B cell (primary cell): ENCODE data around the gene ARHGAP20. TPM values are rescaled to one million over a fixed set of nuclear protein-coding genes. Genes with fewer than 3 reads are reported as not detected.

Source experiments
- ATAC-seq: fragments of 200-7000 bp; cut with Tn5 transposase; one replicate; pipeline ENCODE4 v1.10.0; 2021; ENCODE audit warnings: low read depth, mild to moderate bottlenecking, moderate number of reproducible peaks, moderate library complexity
- CTCF ChIA-PET: fragments of 350-600 bp; sonication (Branson Sonifier 250); formaldehyde crosslinking; loops from one replicate; lab custom pipeline; 2021; ENCODE audit warnings: antibody characterized with exemption, inconsistent platforms; lab: Charles Lee
- POLR2A ChIA-PET: fragments of 350-600 bp; sonication (Branson Sonifier 250); formaldehyde crosslinking; loops from one replicate; lab custom pipeline; 2021; ENCODE audit warnings: antibody characterized with exemption; lab: Charles Lee
- DNase-seq: peaks from one replicate; pipeline ENCODE4 v3.0.0; 2013
- H2AFZ ChIP-seq: 2 replicates; pipeline ENCODE4 v1.6.1; 2012; ENCODE audit warnings: mild to moderate bottlenecking, low read depth, low read length; ENCODE audit not compliant: insufficient read depth, poor library complexity, severe bottlenecking
- H3K27ac ChIP-seq, 2 donors: 1 replicate in 1 of 2; 2 replicates in 1 of 2; pipeline ENCODE4 v1.5.1; 2012 to 2013; ENCODE audit warnings: low read length in 2 of 2, mild to moderate bottlenecking in 2 of 2, moderate library complexity in 1 of 2
- H3K27me3 ChIP-seq, 4 experiments: fragments of 200-600 bp in 1 of 4; sonication (generic) in 1 of 4; replicated peaks in 1 of 4; 1 replicate in 2 of 4; 2 replicates in 2 of 4; pipeline versions ENCODE4 v1.6.1 to v1.7.0; 2013 to 2016; ENCODE audit warnings: low read length in 3 of 4, mild to moderate bottlenecking in 2 of 4, mixed read lengths in 1 of 4, moderate library complexity in 1 of 4; ENCODE audit not compliant: insufficient read depth in 4 of 4, control insufficient read depth in 3 of 4; ENCODE audit errors: control extremely low read depth in 1 of 4
- H3K36me3 ChIP-seq, 2 experiments: replicated peaks in 1 of 2; 1 replicate in 1 of 2; 2 replicates in 1 of 2; pipeline versions ENCODE4 v1.6.1 to v1.7.1; 2013; ENCODE audit warnings: low read length in 1 of 2; ENCODE audit not compliant: insufficient read depth in 2 of 2, control insufficient read depth in 1 of 2; ENCODE audit errors: control extremely low read depth in 1 of 2, extremely low read depth in 1 of 2
- H3K4me1 ChIP-seq, 2 donors: fragments of 200-600 bp in 1 of 2; sonication (generic) in 1 of 2; 1 replicate in 1 of 2; 2 replicates in 1 of 2; pipeline versions ENCODE4 v1.5.1 to v1.6.1; 2013 to 2017; ENCODE audit warnings: low read length in 2 of 2; ENCODE audit not compliant: control insufficient read depth in 2 of 2, insufficient read depth in 2 of 2
- H3K4me2 ChIP-seq: replicated peaks from 2 replicates; pipeline ENCODE3; 2012; ENCODE audit warnings: mild to moderate bottlenecking, low read depth, low read length; ENCODE audit not compliant: poor library complexity, severe bottlenecking
- H3K4me3 ChIP-seq, 5 experiments: fragments of 200-600 bp in 1 of 5; sonication (generic) in 1 of 5; 1 replicate in 3 of 5; 2 replicates in 2 of 5; pipeline versions ENCODE4 v1.5.1 to v1.7.0; 2011 to 2016; ENCODE audit warnings: low read length in 4 of 5, mild to moderate bottlenecking in 4 of 5, low read depth in 2 of 5, control low read depth in 1 of 5, moderate library complexity in 1 of 5; ENCODE audit not compliant: insufficient read depth in 1 of 5; ENCODE audit errors: control extremely low read depth in 1 of 5, extremely low read depth in 1 of 5
- H3K79me2 ChIP-seq: fragments of 200-600 bp; sonication (generic); one replicate; pipeline ENCODE4 v1.6.0; 2016; ENCODE audit warnings: low read length; ENCODE audit not compliant: control insufficient read depth, insufficient read depth
- H3K9ac ChIP-seq: fragments of 200-600 bp; sonication (generic); 2 replicates; pipeline ENCODE4 v1.6.1; 2017; ENCODE audit warnings: mild to moderate bottlenecking, low read length, moderate library complexity
- H3K9me3 ChIP-seq, 3 donors: one replicate each; pipeline versions ENCODE4 v1.6.1 to v1.7.1; 2013; ENCODE audit warnings: low read length in 2 of 3; ENCODE audit not compliant: control insufficient read depth in 2 of 3, insufficient read depth in 1 of 3; ENCODE audit errors: control extremely low read depth in 1 of 3
- H4K20me1 ChIP-seq: 2 replicates; pipeline ENCODE4 v1.6.0; 2012; ENCODE audit warnings: mild to moderate bottlenecking, low read length; ENCODE audit not compliant: insufficient read depth, control insufficient read depth, poor library complexity, severe bottlenecking
- H3K27ac Mint-ChIP-seq: one replicate; pipeline ENCODE4 v1.8.0; 2021; ENCODE audit warnings: mixed read lengths
- H3K27me3 Mint-ChIP-seq: one replicate; pipeline ENCODE4 v1.8.0; 2021; ENCODE audit warnings: mixed read lengths
- H3K4me1 Mint-ChIP-seq: one replicate; pipeline ENCODE4 v1.8.0; 2021; ENCODE audit warnings: mixed read lengths
- H3K4me3 Mint-ChIP-seq: one replicate; pipeline ENCODE4 v1.8.0; 2021; ENCODE audit warnings: mixed read lengths
- H3K9me3 Mint-ChIP-seq: one replicate; pipeline ENCODE4 v1.8.0; 2022; ENCODE audit warnings: mixed read lengths; ENCODE audit not compliant: insufficient read depth
- CTCF ChIP-seq: fragments of 200-600 bp; IDR thresholded peaks from one replicate; pipeline ENCODE4 v1.8.0; 2022; ENCODE audit warnings: antibody characterized with exemption, mild to moderate bottlenecking
- EZH2 ChIP-seq: IDR thresholded peaks from 2 replicates; pipeline ENCODE4 v1.6.1; 2012; ENCODE audit warnings: borderline replicate concordance, low read depth, mild to moderate bottlenecking, moderate library complexity, low read length; ENCODE audit not compliant: insufficient read depth, poor library complexity, severe bottlenecking
- WGBS: methylation state at CpG from one replicate; pipeline ENCODE4 v1.1.5; 2013; ENCODE audit warnings: missing lambda C conversion rate; ENCODE audit not compliant: insufficient coverage; 5-methylcytosine and 5-hydroxymethylcytosine counted together
- intact Hi-C: fragments of 100-400 bp; cut with micrococcal nuclease; formaldehyde crosslinking; loops from one replicate; pipeline ENCODE4 v1.10.0; 2022
- polyA plus RNA-seq: library from polyadenylated mRNA; depleted of rRNA; stranded (reverse); fragments of >200 nt; gene quantifications from 2 replicates; pipeline ENCODE4 v1.2.3, GENCODE V29; 2012
- total RNA-seq, 2 donors: library from RNA; stranded (reverse); fragments of 120-200 nt in 1 of 2; gene quantifications; 1 replicate in 1 of 2; 2 replicates in 1 of 2; pipeline versions ENCODE4 v1.2.3 to v1.2.4, GENCODE V29; 2013 to 2022

The ARHGAP20 gene
- total and polyA plus RNA-seq, 2 donors (not counting 1 experiment from before 2014, with no cell fraction given), result 0.54 to 0.91 TPM

- no peak overlapping the region for H3K4me2 ChIP-seq
- no peak overlapping the region for H3K27ac ChIP-seq
- ChIA-PET CTCF (interaction anchor here (1.2 kb wide), 1 partner anchor 491 kb away, joined by 3 read pairs; no protein-coding TSS in a partner anchor), POLR2A (no interaction called here)
- H2AFZ ChIP-seq, result no peak overlapping the region
- no peaks in the 10 kb centered on the region for H3K4me1 Mint-ChIP-seq
- H3K9me3 ChIP-seq, result no peaks in the 10 kb centered on the region
- intact Hi-C loops, result no loop called here
- H3K4me3 ChIP-seq, result no peak overlapping the region
- no peaks in the 10 kb centered on the region for H3K4me1 ChIP-seq
- no peaks in the 10 kb centered on the region for H3K79me2 ChIP-seq
- peaks cover 28% of the 10 kb centered on the region for H3K27me3 Mint-ChIP-seq
- H4K20me1 ChIP-seq, result no peaks in the 10 kb centered on the region
- no peak overlapping the region for H3K27ac Mint-ChIP-seq
- no peaks in the 10 kb centered on the region for H3K36me3 ChIP-seq
- no peak for DNase-seq
- ATAC-seq, result no peak
- H3K27me3 ChIP-seq, result peaks cover 0 to 7% (median 0%) of the 10 kb centered on the region in 4 experiments
- TF ChIP-seq CTCF (no peak), EZH2 (no peak)
- no peak overlapping the region for H3K9ac ChIP-seq
- no peak overlapping the region for H3K4me3 Mint-ChIP-seq
- no CpG with 5 or more reads among the region's 1 CpG for WGBS
- H3K9me3 Mint-ChIP-seq, result no peaks in the 10 kb centered on the region
Observed at GRCh38 chr11:110738641-110739040, 26.4 kb upstream of the ARHGAP20 start.

- H3K27me3 Mint-ChIP-seq, result peaks cover 34% of the 10 kb centered on the region
- CTCF ChIA-PET, result interaction anchor here (1.2 kb wide), 1 partner anchor 492 kb away, joined by 3 read pairs; no protein-coding TSS in a partner anchor
- POLR2A ChIA-PET, result no interaction called here
- H3K4me3 ChIP-seq, result no peak overlapping the region
- H3K9me3 ChIP-seq, result no peaks in the 10 kb centered on the region
- DNase-seq, result no peak
- no peak overlapping the region for H3K27ac Mint-ChIP-seq
- H3K79me2 ChIP-seq, result no peaks in the 10 kb centered on the region
- H3K4me3 Mint-ChIP-seq, result no peak overlapping the region
- H3K9ac ChIP-seq, result no peak overlapping the region
- no peak overlapping the region for H2AFZ ChIP-seq
- H3K36me3 ChIP-seq, result no peaks in the 10 kb centered on the region
- H3K27ac ChIP-seq, result no peak overlapping the region
- intact Hi-C loops, result no loop called here
- H3K4me1 Mint-ChIP-seq, result no peaks in the 10 kb centered on the region
- no peak overlapping the region for H3K4me2 ChIP-seq
- H3K27me3 ChIP-seq, result peaks cover 0 to 7% (median 5%) of the 10 kb centered on the region in 4 experiments
- no CpG with 5 or more reads among the region's 2 CpGs for WGBS
- no peaks in the 10 kb centered on the region for H3K9me3 Mint-ChIP-seq
- no peaks in the 10 kb centered on the region for H3K4me1 ChIP-seq
- no peak for TF ChIP-seq CTCF
- TF ChIP-seq EZH2, result no peak
- no peak for ATAC-seq
- no peaks in the 10 kb centered on the region for H4K20me1 ChIP-seq
Observed at GRCh38 chr11:110737593-110737992, 25.4 kb upstream of the ARHGAP20 start.
